ENCODE measurements around the gene ECEL1. TPM values are rescaled to one million over a fixed set of nuclear protein-coding genes. Genes with fewer than 3 reads are reported as not detected.

The ECEL1 gene
- total and polyA plus RNA-seq, 2 of the 4 experiments (the other 2 are of a cell fraction), result not detected

DNA sequence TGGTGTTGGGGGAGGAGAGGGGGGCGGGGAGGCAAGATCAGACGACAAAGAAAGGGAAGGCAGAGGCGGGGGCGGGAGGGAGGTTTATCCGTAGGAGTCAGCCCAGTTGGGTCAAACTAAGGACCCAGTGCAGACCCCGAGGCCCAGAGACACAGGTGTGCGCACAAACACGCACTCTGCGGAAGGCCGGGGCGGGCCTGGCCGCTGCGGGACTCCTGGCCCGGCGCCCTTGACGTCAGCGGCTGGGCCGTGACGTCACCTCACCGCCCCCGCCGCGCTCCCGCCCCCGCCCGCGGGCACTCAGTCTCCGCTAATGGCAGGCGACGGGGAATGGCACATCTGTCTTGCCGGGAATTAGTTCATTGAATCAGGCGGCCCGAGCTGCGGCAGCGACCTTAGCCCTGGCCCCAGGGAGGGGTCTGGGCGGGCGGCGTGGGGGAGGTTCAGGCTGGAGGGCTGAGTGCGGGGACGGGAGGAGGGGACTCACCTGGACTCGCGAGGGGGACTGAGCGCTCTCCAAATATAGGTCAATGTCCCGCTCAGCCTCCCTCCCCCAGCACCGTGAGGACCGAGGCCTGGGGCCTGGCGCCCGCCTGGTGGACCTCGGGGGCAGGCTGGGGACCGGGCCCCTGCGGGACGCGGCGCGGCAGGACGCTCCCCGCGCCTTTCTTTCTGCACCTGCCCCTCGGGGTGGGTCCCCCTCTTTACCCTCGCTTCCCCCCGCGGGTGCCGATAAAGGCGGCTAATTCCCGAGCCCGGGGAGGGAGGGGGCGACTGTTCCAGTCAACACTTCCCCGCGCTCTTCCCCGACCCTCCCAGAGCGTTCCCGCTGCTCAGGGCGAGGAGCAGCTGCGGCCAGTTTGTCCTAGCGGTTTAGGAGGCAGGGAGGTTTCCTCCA lies 15.5 kb upstream of the ECEL1 start:
- no peaks in the 10 kb centered on the region for H3K79me1 ChIP-seq (ENCODE audit: low read depth in 1 of 2, low read length in 2 of 2)
- H3K4me1 ChIP-seq (ENCODE audit: control insufficient read depth, insufficient read depth, low read length), result no peaks in the 10 kb centered on the region
- no peak overlapping the region for H2BK20ac ChIP-seq (ENCODE audit: low read depth, low read length)
- no peak overlapping the region for H3K23ac ChIP-seq (ENCODE audit: low read depth, low read length)
- no peak overlapping the region for H3K4ac ChIP-seq (ENCODE audit: low read depth, low read length)
- no peaks in the 10 kb centered on the region for H3K9me1 ChIP-seq (ENCODE audit: insufficient read depth, low read length)
- DNase-seq, result peak; percentile 45
- H3K18ac ChIP-seq (ENCODE audit: low read depth, low read length), result no peak overlapping the region
- H3K9ac ChIP-seq (ENCODE audit: low read depth, low read length), result no peak overlapping the region
- H3K4me3 ChIP-seq (ENCODE audit: insufficient read depth, low read depth, low read length), result no peak overlapping the region; the same call in 1 of the 2 replicates
- H3K56ac ChIP-seq (ENCODE audit: extremely low read depth, insufficient read depth, low read length), result no peak overlapping the region
- no peaks in the 10 kb centered on the region for H3K36me3 ChIP-seq (ENCODE audit: control insufficient read depth, insufficient read depth, low read length)
- WGBS, 2 experiments (ENCODE audit: extremely low coverage in 2 of 2, insufficient read length in 1 of 2), result 2% methylated on average over 20 of the region's 75 CpGs; no CpG with 5 or more reads in 1 of the 2 experiments
- no peaks in the 10 kb centered on the region for H4K20me1 ChIP-seq (ENCODE audit: insufficient read depth, low read length)
- no peak overlapping the region for H4K91ac ChIP-seq (ENCODE audit: insufficient read depth, low read depth, low read length)
- no peak overlapping the region for H2BK5ac ChIP-seq (ENCODE audit: low read depth, low read length, poor library complexity, severe bottlenecking)
- peaks cover 73% of the 10 kb centered on the region for H3K27me3 ChIP-seq (ENCODE audit: control insufficient read depth, insufficient read depth, low read length)
- no peak overlapping the region for H3K14ac ChIP-seq (replicated peaks; ENCODE audit: low read depth, low read length)
- H2AK9ac ChIP-seq (replicated peaks; ENCODE audit: low read depth, low read length, poor library complexity), result peak overlapping the region; percentile 55
- no peak overlapping the region for H2AK5ac ChIP-seq (ENCODE audit: low read depth, low read length)
- H2AFZ ChIP-seq (replicated peaks; ENCODE audit: low read length, poor library complexity), result peak overlapping the region; percentile 51
- no peak overlapping the region for H2BK15ac ChIP-seq (ENCODE audit: low read depth, low read length)
- H4K5ac ChIP-seq (ENCODE audit: low read depth, low read length), result no peak overlapping the region
- no peaks in the 10 kb centered on the region for H3K9me3 ChIP-seq (ENCODE audit: control insufficient read depth, insufficient read depth, low read length)
- intact Hi-C loops (cut with micrococcal nuclease), result loop anchor here (10.0 kb wide), 1 partner anchor 598 kb away; no protein-coding TSS in a partner anchor
- no peak overlapping the region for H2BK120ac ChIP-seq (ENCODE audit: low read depth, low read length)
- TF ChIP-seq MAZ (IDR thresholded peaks at IDR 0.05; ENCODE audit: borderline replicate concordance, low read depth, low read length), result 0 out of 2 replicates have a peak, but pooled peaks have one; percentile 16
- TF ChIP-seq, protein P1, sequence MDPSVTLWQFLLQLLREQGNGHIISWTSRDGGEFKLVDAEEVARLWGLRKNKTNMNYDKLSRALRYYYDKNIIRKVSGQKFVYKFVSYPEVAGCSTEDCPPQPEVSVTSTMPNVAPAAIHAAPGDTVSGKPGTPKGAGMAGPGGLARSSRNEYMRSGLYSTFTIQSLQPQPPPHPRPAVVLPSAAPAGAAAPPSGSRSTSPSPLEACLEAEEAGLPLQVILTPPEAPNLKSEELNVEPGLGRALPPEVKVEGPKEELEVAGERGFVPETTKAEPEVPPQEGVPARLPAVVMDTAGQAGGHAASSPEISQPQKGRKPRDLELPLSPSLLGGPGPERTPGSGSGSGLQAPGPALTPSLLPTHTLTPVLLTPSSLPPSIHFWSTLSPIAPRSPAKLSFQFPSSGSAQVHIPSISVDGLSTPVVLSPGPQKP (IDR thresholded peaks at IDR 0.05; ENCODE audit: borderline replicate concordance, low read depth, low read length), result no peak
- in situ Hi-C loops (cut with MboI; ENCODE audit: low sequenced_read_pairs), result no loop called here
- no peak overlapping the region for H3K27ac ChIP-seq (ENCODE audit: insufficient read depth, low read length)
- H4K8ac ChIP-seq (ENCODE audit: low read depth in 2 of 2, low read length in 2 of 2), result no peak overlapping the region
- CTCF ChIA-PET, result no interaction called here
- peak; percentile 41 for ATAC-seq (ENCODE audit: low read depth)
- POLR2A ChIA-PET (ENCODE audit: unreplicated experiment), result no interaction called here
- peak overlapping the region; percentile 37; the same call in 1 of the 2 replicates for H3K4me2 ChIP-seq (ENCODE audit: low read depth, low read length)
- dilution Hi-C loops (cut with HindIII; ENCODE audit: low sequenced_read_pairs, unreplicated experiment), result no loop called here
- no TSS peak for BruUV-seq (replicated peaks)
